GM11168 (cell line): ENCODE data around the gene THPO.
"Not testable (repeated sequence)": the region's sequence is repeated elsewhere in the genome, so short reads cannot be mapped to it uniquely, and the experiment has no call there.

Source experiments
- in situ Hi-C: fragments of 300-500 bp; cut with MboI; formaldehyde crosslinking; loops from one replicate; pipeline ENCODE4 v1.12.0; 2022; ENCODE audit warnings: low sequenced_read_pairs; ENCODE audit not compliant: unreplicated experiment

The THPO gene

DNA sequence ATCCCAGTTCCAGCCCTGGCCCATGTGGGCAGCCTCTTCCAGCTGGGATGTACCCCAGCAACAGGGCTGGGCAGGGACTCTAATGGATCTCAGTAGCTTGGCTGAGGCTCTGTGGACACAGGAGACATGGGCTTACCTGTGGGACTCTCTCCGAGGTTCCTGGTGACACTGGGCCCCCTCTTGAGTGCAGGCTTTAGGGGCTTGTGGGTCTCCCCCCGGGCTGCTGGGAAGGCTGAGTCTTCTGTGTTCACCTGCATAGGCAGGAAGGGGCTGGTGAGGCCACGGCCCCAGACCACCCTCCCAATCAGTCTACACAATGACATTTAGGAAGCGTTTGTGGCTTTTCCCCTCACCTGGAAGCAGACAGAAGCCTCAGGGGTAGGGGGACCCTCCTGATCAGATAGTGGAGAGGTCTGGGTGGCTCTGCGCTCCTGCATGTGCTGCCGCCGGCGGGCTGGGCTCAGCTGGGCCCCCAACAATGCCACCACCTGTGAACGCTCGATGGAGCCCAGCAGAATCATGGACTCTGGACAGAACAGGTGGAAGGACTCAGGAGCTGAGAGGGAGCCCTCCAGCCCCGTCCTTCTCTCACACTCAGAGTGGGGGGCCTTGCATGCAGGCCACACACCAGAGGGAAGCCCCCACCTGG lies 25.0 kb downstream of the THPO start:
- in situ Hi-C loops, result no loop called here

DNA sequence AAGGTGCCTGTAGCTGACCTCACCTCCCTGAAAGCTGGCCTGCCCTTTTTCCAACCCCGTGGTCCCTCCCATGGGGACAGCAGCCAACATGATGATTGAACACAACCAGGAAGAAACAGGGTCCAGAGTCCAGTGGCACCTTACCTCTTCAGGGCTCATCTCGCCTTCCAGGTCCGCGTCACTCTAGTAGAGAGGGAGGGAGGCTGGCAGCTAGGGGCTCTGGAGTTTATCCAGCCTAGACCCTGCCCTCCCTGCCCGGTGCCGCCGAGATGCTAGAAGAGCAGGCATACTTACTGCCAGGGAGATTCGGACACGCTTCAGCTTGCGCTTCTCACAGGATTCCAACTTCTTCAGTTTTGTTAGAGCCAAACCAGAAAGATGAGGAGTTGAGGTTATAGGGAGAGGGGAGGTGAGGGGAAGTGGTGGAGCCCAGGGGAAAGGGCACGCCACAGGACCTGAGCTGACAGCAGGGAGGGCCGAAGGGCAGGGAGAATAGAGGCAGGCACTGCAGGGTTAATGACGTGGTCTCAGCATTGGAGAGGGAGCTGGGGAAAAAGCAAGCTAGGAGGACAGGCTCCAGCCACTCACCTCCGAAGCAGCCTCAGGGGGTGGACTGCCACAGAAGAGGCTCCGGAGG lies 25.7 kb downstream of the THPO start:
- in situ Hi-C loops, result no loop called here

DNA sequence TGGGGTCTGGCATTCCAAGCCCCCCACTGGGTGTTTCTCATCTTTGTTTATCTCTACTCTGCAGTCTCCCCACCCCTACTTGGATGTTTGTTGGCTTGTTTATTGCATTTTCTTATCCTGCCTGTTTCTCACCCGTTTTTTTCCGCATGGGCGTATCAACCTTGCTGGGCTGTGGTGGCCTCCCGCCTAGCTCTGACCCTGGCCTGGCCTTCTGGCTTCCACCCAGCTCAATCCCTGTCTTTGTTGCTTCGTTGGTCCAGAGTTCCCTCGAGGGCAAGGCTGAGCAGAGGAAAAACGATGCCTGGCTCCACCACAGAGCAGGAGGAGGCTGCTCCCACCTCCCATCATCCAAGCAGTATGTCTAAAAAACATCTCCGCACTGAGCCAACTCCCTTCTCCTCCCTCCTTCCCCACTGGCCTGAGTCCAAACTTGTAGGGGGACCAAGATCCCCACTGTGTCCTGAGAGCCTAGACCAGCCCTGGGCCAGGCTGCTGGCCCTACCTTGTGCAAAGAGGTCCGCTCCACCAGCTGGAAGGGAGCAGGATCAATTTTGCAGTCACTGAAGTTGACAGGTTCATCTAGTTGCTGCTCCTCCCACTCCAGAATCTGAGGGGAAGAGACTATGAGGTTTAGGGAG lies 26.4 kb downstream of the THPO start:
- in situ Hi-C loops, result no loop called here

DNA sequence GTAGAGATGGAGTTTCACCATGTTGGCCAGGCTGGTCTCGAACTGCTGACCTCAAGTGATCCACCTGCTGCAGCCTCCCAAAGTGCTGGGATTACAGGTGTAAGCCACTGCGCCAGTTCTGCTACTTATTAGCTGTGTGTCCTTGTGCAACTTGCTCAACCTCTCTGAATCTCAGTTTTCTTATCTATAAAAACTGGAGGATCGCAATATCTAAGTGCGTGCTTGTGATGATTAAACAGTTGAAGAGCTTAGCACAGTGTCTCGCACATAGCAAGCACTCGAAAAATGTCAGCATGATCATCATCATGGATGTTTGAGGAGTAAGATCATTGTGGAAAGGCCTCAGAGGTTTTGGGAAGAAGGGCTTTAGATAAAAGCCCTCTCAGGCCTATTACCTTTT lies 27.4 kb downstream of the THPO start:
- in situ Hi-C loops, result no loop called here

DNA sequence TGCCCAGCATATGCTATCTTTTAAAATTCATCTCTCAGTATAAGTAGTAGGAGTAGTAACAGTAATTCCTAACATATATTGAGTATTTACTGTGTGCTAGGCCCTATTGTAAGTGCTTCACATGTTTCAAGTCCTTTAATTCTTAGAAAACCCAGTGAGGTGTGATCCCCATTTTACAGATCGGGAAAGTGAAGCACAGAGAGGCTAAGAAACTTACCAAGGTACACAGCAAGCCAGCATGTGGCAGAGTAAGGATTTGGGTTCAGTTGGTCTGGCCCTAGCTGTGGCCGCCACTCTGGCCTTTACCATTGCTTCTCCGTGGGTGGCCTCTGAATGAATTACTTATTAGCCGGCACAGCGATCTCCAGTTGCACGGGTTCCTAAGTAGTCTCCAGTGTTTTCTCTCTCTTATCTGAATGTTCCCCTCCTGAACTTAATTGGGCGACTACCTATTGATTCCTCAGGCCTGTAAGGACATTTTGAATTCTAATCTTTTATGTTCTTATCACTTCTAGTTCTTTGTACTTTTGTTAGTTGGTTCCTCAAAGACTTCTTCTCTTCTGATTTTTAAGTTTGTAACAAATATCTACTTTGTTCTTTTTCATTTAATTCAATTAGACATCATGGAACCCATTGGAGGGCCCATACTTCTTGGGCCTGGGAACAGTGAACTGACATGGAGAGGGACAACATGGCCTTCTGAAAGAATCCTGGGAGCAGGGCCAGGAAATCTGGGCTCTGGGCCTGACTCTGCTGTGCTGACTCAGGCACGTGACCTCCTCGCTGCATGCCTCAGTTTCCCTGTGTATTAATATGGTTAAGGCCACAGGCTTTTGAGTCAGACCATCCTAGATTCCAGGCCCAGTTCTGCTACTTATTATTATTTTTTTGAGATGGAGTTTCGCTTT lies 28.2 kb downstream of the THPO start:
- in situ Hi-C loops, result no loop called here

DNA sequence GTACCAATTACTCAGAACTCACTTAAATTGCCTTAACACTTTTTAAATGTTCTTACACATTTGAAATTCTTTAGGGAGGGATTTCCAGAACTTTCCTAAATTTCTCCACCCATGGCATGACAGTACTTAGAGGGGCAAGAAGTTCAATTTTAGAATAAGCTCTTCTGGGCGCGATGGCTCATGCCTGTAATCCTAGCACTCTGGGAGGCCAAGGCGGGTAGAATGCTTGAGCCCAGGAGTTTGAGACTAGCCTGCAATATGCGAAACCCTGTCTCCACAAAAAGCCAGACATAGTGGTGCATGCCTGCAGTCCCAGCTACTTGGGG lies 30.0 kb downstream of the THPO start:
- in situ Hi-C loops, result no loop called here

DNA sequence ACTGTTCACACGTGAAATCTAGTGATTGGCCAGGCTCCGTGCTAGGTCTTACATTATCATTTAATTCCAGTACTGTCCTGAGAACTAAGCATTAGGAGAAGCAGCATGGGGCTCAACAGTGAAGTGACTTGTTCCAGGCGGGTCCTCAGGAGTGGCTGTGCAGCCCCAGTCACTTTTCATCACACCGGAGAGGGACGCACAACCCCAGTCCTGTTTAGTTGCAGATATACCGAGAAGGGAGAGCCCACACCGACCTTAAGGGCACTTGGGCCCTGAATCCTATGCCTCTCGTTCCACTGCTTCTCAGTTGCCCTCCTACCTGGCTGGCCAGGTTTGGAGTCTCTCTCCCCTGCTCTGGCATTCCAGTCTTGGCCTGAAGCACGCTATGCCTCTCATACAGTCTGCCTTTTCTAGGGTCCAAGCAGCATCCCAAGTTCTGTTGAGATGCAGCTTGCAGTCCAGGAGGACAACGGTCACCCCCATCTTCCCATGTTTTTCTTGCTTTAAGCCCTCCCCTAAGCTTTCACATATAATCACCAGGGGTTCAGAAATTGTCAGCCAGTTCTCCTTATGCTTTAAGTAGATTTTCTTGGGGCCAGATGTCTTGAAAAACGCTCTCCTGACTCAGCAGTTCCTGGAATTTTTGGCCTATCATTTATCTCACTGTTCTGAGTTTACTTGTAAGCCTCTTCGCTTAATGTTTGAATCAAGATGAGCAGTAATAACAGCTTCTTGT lies 30.5 kb downstream of the THPO start:
- in situ Hi-C loops, result no loop called here

DNA sequence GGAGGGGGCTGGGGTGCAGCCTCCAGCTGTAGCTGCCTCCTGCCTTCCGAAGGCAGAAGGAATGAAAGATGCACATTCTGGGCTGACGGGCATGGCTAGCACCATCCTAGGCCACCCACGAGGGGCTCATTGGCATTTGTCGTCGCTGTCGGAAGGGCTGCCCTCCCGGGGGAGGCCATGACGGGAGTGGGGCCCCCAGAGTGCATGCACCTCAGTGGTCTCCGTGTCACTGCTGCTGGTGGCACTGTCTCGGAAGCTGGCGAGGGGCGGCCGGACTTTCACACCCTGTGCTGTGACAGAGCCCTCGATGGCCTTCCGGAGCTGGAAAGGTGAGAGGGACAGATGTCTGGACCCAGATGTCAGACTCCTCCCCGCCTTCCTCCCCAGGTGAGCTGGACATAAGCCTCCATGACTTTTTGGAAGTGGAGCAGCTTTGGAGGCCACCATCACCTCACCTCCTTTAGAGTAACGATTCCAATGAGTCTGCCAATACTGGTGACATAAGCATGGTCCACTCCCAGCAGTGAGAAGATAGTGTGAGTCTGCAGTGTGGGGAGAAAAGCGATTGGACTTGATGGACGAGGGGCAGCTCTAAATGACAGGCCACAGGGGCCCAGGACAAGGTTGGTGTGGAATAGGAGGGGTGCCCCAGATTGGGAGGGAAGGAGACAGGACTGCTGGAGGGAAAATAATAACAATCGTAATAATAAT lies 31.4 kb downstream of the THPO start:
- in situ Hi-C loops, result no loop called here

DNA sequence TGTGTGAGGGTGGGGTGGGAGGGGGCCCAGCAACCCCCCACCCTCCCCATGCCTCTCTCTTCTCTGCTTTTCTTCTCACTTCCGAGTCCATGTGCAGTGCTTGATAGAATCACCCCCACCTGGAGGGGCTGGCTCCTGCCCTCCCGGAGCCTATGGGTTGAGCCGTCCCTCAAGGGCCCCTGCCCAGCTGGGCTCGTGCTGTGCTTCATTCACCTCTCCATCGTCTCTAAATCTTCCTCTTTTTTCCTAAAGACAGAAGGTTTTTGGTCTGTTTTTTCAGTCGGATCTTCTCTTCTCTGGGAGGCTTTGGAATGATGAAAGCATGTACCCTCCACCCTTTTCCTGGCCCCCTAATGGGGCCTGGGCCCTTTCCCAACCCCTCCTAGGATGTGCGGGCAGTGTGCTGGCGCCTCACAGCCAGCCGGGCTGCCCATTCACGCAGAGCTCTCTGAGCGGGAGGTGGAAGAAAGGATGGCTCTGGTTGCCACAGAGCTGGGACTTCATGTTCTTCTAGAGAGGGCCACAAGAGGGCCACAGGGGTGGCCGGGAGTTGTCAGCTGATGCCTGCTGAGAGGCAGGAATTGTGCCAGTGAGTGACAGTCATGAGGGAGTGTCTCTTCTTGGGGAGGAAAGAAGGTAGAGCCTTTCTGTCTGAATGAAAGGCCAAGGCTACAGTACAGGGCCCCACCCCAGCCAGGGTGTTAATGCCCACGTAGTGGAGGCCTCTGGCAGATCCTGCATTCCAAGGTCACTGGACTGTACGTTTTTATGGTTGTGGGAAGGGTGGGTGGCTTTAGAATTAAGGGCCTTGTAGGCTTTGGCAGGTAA lies 32.5 kb downstream of the THPO start:
- in situ Hi-C loops, result no loop called here

DNA sequence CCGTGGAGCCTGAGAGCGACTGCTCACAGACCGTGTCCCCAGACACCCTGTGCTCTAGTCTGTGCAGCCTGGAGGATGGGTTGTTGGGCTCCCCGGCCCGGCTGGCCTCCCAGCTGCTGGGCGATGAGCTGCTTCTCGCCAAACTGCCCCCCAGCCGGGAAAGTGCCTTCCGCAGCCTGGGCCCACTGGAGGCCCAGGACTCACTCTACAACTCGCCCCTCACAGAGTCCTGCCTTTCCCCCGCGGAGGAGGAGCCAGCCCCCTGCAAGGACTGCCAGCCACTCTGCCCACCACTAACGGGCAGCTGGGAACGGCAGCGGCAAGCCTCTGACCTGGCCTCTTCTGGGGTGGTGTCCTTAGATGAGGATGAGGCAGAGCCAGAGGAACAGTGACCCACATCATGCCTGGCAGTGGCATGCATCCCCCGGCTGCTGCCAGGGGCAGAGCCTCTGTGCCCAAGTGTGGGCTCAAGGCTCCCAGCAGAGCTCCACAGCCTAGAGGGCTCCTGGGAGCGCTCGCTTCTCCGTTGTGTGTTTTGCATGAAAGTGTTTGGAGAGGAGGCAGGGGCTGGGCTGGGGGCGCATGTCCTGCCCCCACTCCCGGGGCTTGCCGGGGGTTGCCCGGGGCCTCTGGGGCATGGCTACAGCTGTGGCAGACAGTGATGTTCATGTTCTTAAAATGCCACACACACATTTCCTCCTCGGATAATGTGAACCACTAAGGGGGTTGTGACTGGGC lies 33.3 kb downstream of the THPO start:
- in situ Hi-C loops, result no loop called here

DNA sequence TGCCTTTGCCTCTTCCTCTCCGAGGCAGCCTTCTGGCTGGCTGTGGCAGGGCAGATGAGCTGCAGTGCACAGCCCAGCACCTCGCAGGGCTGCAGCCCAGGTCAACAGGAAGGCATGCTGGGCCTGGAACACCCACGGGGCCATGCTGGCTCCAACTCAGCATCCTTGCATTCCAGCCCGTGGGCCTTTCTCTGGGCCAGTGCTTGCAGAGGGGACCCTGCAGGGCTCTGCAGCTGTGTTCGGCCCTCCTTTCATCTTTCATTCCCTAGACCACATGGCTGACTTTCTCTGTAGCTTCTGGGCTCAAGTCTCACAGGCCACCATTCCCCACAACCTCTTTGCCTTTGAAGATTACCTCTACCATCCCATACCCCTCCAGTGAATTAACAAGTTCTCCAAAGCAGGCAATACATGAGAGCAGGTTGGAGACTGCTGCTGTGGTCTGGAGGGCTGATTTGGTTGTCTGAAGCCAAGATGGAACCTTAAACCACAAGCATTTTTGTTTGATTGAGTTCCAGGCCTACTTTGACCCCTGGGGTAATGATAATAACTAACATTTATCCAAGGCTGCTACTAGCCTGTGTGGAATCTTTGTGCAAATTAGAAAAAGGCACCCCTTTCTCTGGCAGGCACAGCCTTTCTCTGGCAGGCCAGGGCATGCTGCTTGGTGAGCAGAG lies 34.7 kb downstream of the THPO start:
- in situ Hi-C loops, result no loop called here

DNA sequence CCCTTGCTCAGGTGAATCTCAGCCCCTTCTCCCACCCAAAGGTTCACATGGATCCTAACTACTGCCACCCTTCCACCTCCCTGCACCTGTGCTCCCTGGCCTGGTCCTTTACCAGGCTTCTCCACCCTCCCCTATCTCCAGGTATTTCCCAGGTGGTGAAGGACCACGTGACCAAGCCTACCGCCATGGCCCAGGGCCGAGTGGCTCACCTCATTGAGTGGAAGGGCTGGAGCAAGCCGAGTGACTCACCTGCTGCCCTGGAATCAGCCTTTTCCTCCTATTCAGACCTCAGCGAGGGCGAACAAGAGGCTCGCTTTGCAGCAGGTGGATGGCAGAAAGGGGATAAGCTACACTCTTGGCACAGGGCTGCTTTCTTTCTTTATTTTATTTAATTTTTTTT lies 36.1 kb downstream of the THPO start:
- in situ Hi-C loops, result no loop called here

DNA sequence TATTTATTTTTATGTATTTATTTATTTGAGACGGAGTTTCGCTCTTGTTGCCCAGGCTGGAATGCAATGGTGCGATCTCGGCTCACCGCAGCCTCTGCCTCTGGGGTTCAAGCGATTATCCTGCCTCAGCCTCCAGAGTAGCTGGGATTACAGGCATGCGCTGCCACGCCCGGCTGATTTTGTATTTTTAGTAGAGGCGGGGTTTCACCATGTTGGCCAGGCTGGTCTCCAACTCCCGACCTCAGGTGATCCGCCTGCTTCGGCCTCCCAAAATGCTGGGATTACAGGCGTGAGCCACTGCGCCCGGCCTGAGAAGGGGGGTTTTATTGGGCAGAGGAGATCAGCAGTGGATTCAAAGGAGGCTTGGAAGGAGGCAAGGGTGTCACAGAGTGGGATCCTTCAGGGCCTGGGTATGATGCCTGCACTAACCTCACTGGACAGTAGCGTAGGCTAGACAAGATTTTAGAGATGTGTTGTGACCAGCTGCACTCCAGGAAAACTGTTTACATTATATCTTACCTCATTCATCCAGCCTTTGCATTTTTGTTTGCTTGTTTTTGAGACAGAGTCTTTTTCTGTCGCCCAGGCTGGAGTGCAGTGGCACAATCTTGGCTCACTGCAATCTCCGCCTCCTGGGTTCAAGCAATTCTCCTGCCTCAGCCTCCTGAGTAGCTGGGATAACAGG lies 38.4 kb downstream of the THPO start:
- in situ Hi-C loops, result not testable (repeated sequence)

DNA sequence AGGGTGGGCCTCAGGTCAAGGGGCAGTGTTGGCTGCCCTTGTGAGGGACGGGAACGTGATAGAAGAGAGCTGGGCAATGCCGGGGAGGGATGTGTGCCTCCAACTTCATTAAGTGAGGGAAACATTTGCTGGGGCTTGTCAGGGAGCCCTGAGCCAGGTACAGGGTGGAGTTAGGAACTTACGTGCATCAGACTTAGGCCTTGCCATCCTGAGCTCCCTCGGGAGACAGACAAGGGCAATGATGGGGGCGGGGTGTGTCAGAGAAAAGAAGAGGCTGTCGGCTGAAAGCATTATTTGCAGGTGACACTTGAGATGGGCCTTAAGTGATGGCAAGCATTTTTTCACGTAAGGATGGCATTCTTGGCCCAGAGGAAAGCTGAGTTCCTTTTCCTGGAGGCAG lies 39.0 kb downstream of the THPO start:
- in situ Hi-C loops, result no loop called here

DNA sequence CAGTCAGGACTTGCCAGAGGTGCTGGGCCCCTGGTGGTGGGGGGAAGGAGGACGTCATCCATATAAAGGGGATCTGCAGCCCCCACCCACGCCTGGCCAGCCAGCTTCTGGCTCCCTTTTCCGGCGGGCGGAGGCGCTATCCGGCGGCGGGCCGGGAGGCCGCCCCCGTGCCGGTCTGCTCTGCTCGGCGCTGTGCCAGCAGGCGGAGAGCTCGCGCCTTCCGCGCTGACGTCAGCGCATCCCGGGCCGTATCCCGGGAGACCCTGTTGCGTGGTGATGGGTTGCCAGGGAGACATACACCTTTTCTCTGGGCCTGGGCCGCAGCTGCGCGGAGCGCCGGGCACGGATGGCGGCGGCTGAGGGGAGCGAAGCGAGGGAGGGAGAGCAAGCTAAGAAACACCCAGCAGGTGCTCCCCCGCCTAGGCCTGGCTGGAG lies 39.5 kb downstream of the THPO start:
- in situ Hi-C loops, result no loop called here

DNA sequence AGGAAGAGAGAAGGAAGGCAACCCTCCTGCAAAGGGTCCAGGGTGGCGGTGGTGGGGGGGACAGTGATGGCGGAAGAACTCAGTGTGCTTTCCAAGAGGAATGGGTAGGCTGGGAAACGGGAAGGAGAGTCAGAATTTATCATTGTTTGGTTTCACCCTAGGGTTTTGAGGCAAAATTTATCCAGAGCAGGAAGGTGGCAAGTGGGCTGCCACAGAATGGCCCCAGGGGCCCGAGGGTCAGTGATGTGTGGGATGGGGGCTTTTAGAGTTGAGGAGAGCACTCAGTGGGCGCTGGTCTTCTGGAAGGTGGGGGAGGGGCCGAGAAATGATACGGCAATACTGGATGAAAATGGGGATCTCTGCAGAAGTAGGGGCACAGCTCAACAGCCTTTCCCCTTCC lies 40.0 kb downstream of the THPO start:
- in situ Hi-C loops, result no loop called here

DNA sequence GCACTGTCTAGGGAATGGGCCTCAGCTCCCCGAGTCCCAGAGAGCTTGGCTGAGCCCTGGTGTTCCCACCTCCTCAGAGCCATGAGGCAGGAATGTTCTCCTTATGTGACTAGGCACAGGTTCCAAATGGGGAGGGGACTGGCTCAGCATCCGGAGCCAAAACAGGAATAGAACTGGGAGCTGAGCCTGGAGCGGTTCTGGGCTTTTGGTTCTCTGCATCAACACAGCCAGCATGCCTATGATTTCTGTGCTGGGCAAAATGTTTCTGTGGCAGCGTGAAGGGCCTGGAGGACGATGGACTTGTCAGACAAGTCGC lies 40.6 kb downstream of the THPO start, which contains the start of gene FAM131A:
FAM131A (plus strand) TSS at position 202 of the 316 bp plus-strand sequence; CDS start at position 233, 31 bp downstream.
- in situ Hi-C loops, result no loop called here
